Esophagus (tissue), 2 donors: ENCODE data around the gene DDO. TPM values are rescaled to one million over a fixed set of nuclear protein-coding genes. Genes with fewer than 3 reads are reported as not detected.

Source experiments
- H3K27ac ChIP-seq, 2 donors: one replicate each; pipeline ENCODE4 v1.5.1; 2013; ENCODE audit warnings: low read depth in 2 of 2, mild to moderate bottlenecking in 2 of 2, inconsistent platforms in 1 of 2, low read length in 1 of 2, moderate library complexity in 1 of 2
- H3K27me3 ChIP-seq, 2 donors: one replicate each; pipeline ENCODE4 v1.6.1; 2013; ENCODE audit warnings: low read length in 2 of 2, control low read depth in 1 of 2, mild to moderate bottlenecking in 1 of 2; ENCODE audit not compliant: insufficient read depth in 2 of 2, control insufficient read depth in 1 of 2
- H3K36me3 ChIP-seq, 2 donors: one replicate each; pipeline ENCODE4 v1.6.1; 2013; ENCODE audit warnings: low read length in 1 of 2; ENCODE audit not compliant: control insufficient read depth in 2 of 2, insufficient read depth in 2 of 2
- H3K4me1 ChIP-seq, 2 donors: one replicate each; pipeline ENCODE4 v1.6.1; 2013; ENCODE audit warnings: low read length in 1 of 2; ENCODE audit not compliant: control insufficient read depth in 2 of 2, insufficient read depth in 2 of 2
- H3K4me3 ChIP-seq, 2 donors: one replicate each; pipeline ENCODE4 v1.5.1; 2013; ENCODE audit warnings: low read length in 2 of 2, mild to moderate bottlenecking in 2 of 2, low read depth in 1 of 2, moderate library complexity in 1 of 2
- H3K9me3 ChIP-seq, 2 donors: one replicate each; pipeline ENCODE4 v1.6.1; 2013; ENCODE audit warnings: mild to moderate bottlenecking in 2 of 2, low read depth in 1 of 2, low read length in 1 of 2, moderate library complexity in 1 of 2; ENCODE audit not compliant: control insufficient read depth in 2 of 2, insufficient read depth in 1 of 2
- WGBS, 2 donors: extraction: QIAGEN DNeasy Blood & Tissue Kit; methylation state at CpG; one replicate each; pipeline ENCODE4 v1.1.7; 2013; 5-methylcytosine and 5-hydroxymethylcytosine counted together
- polyA plus RNA-seq, 2 donors: library from polyadenylated mRNA; stranded (reverse); fragments of 200-250 nt; gene quantifications; one replicate each; pipeline ENCODE4 v1.2.3, GENCODE V29; 2013
- donor health status: healthy with polysubstance abuse.
- donor health status: Bipolar disorder and iron deficiency.

DDO gene
- polyA plus RNA-seq, 2 donors, result 0.28 to 0.34 TPM

- Histone ChIP-seq H3K36me3 (no peaks in the 10 kb centered on the region), H3K9me3 (no peaks in the 10 kb centered on the region), H3K27me3 (no peaks in the 10 kb centered on the region), H3K4me3 (no peak overlapping the region), H3K27ac (no peak overlapping the region), H3K4me1 (no peaks in the 10 kb centered on the region)
Measured at GRCh38 chr6:110422444-110422822, 7.1 kb upstream of the DDO start.

GRCh38 chr6:110421749-110422443 lies 6.5 kb upstream of the DDO start:
- no peak overlapping the region for H3K4me3 ChIP-seq
- H3K36me3 ChIP-seq, result no peaks in the 10 kb centered on the region
- no peaks in the 10 kb centered on the region for H3K27me3 ChIP-seq
- no peaks in the 10 kb centered on the region for H3K9me3 ChIP-seq
- no peak overlapping the region for H3K27ac ChIP-seq
- 73 to 79% methylated on average over 4 of the region's 4 CpGs for WGBS, 2 donors
- no peaks in the 10 kb centered on the region for H3K4me1 ChIP-seq

- no peaks in the 10 kb centered on the region for H3K27me3 ChIP-seq
Measured at GRCh38 chr6:110419028-110419739, 3.8 kb upstream of the DDO start.

GRCh38 chr6:110418594-110418993 lies 3.2 kb upstream of the DDO start:
- Histone ChIP-seq H3K27ac (no peak overlapping the region), H3K4me3 (no peak overlapping the region), H3K9me3 (no peaks in the 10 kb centered on the region), H3K4me1 (peaks cover 2 to 5% of the 10 kb centered on the region in 2 donors), H3K36me3 (no peaks in the 10 kb centered on the region), H3K27me3 (no peaks in the 10 kb centered on the region)
- 89 to 92% methylated on average over 3 of the region's 3 CpGs for WGBS, 2 donors

More at GRCh38 chr6:110419028-110419739, 3.8 kb upstream of the DDO start:
- Histone ChIP-seq H3K4me3 (no peak overlapping the region), H3K27ac (no peak overlapping the region), H3K4me1 (peaks cover 2 to 5% of the 10 kb centered on the region in 2 donors), H3K36me3 (no peaks in the 10 kb centered on the region), H3K9me3 (no peaks in the 10 kb centered on the region)
- 59 to 72% methylated on average over 6 of the region's 6 CpGs for WGBS, 2 donors

- Histone ChIP-seq H3K9me3 (no peaks in the 10 kb centered on the region), H3K4me1 (peaks cover 2 to 5% of the 10 kb centered on the region in 2 donors), H3K4me3 (no peak overlapping the region), H3K27me3 (no peaks in the 10 kb centered on the region), H3K27ac (peak overlapping the region; percentile 18 to 26), H3K36me3 (no peaks in the 10 kb centered on the region)
- WGBS, 2 donors, result 53 to 57% methylated on average over 4 of the region's 4 CpGs
Measured at GRCh38 chr6:110414669-110415068, 706 bp downstream of the DDO start.

- Histone ChIP-seq H3K4me3 (no peak overlapping the region), H3K9me3 (no peaks in the 10 kb centered on the region), H3K27ac (no peak overlapping the region), H3K27me3 (no peaks in the 10 kb centered on the region), H3K4me1 (peaks cover 5 to 6% of the 10 kb centered on the region in 2 donors), H3K36me3 (no peaks in the 10 kb centered on the region)
- 81 to 89% methylated on average over 8 of the region's 8 CpGs for WGBS, 2 donors
Measured at GRCh38 chr6:110412360-110412759, 3.0 kb downstream of the DDO start.

- Histone ChIP-seq H3K27me3 (no peaks in the 10 kb centered on the region), H3K4me3 (no peak overlapping the region), H3K36me3 (no peaks in the 10 kb centered on the region), H3K27ac (no peak overlapping the region), H3K9me3 (no peaks in the 10 kb centered on the region), H3K4me1 (peaks cover 3 to 6% of the 10 kb centered on the region in 2 donors)
- WGBS, 2 donors, result 64 to 74% methylated on average over 4 of the region's 4 CpGs
Measured at GRCh38 chr6:110410511-110410910, 4.9 kb downstream of the DDO start.

GRCh38 chr6:110409794-110410193 lies 5.6 kb downstream of the DDO start:
- Histone ChIP-seq H3K4me1 (peaks cover 0 to 6% of the 10 kb centered on the region in 2 donors), H3K9me3 (no peaks in the 10 kb centered on the region), H3K27me3 (no peaks in the 10 kb centered on the region), H3K36me3 (no peaks in the 10 kb centered on the region), H3K27ac (no peak overlapping the region), H3K4me3 (no peak overlapping the region)

GRCh38 chr6:110408901-110409300 lies 6.5 kb downstream of the DDO start:
- Histone ChIP-seq H3K4me1 (peaks cover 0 to 3% of the 10 kb centered on the region in 2 donors), H3K9me3 (no peaks in the 10 kb centered on the region), H3K27me3 (no peaks in the 10 kb centered on the region), H3K36me3 (no peaks in the 10 kb centered on the region), H3K27ac (no peak overlapping the region), H3K4me3 (no peak overlapping the region)
- WGBS, 2 donors, result 71 to 77% methylated on average over 6 of the region's 6 CpGs

GRCh38 chr6:110404607-110405006 lies 10.8 kb downstream of the DDO start:
- H3K36me3 ChIP-seq, result no peaks in the 10 kb centered on the region

More at GRCh38 chr6:110404607-110405006, 10.8 kb downstream of the DDO start:
- Histone ChIP-seq H3K27me3 (no peaks in the 10 kb centered on the region), H3K9me3 (no peaks in the 10 kb centered on the region), H3K4me1 (peaks cover 3% of the 10 kb centered on the region in 2 donors), H3K27ac (no peak overlapping the region), H3K4me3 (no peak overlapping the region)
- WGBS, 2 donors, result 57 to 67% methylated on average over 8 of the region's 8 CpGs
